Stimulated activated CD8-positive, alpha-beta memory T cell treated with anti-CD3 and anti-CD28 coated beads, Interleukin-2, amount 100 ng/mL, for 1 hour (primary cell): ENCODE results near the gene SDHA.
"Not testable (repeated sequence)": the region's sequence is repeated elsewhere in the genome, so short reads cannot be mapped to it uniquely, and the experiment has no call there.

ENCODE experiments used
- DNase-seq, 2 donors: peaks; one replicate each; pipeline ENCODE4 v3.0.0-alpha.2; 2020; ENCODE audit warnings: low read depth in 2 of 2

SDHA gene

DNA sequence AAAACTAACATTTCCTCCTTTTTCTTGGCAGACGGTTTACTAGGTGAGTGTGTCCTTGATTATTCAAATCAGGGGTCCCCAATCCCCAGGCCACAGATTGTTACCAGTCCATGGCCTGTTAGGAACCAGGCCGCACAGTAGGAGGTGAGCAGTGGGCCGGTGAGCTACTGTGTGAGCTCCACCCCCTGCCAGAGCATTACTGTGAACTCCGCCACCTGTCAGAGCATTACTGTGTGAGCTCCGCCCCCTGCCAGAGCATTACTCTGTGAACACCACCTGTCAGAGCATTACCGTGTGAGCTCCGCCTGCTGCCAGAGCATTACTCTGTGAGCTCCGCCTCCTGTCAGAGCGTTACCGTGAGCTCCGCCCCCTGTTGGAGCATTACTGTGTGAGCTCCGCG is 39.0 kb downstream of the SDHA start:
- DNase-seq, result no peak

DNA sequence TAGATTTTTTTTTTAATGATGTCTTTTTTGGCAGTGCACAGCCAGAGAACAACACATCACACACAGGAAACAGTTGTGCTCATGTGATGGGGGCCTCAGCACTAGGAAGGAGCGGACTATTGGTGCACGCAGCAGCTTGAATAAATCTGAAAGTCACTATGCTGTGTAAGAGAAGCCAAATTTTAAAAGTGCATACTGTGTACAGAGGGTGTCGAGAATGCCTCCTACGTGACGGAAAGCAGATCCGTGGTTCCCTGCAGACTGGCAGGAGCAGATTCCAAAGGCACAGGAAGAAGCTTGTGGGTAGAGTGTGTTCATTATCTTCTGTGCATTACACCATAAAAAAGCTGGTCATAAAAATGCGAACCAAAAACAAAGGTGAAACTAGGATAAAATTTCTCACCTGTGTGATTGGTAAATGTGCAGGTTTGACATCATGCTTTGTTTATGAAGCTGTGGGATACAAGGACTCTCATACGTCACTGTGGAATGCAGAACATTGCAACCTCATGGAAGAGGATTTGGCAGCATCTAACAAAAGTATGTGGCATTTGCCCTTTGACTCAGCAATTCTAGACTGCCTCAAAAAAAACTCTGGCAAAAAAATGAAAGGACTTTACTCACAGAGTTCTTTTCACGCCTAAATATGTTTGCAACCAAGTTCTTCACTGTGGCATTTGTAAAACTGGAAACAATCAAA is 45.3 kb downstream of the SDHA start:
- not testable (repeated sequence) for DNase-seq

- no peak for DNase-seq
These were observed 46.2 kb downstream of the SDHA start for GRCh38 chr5:264338-264737.

DNA sequence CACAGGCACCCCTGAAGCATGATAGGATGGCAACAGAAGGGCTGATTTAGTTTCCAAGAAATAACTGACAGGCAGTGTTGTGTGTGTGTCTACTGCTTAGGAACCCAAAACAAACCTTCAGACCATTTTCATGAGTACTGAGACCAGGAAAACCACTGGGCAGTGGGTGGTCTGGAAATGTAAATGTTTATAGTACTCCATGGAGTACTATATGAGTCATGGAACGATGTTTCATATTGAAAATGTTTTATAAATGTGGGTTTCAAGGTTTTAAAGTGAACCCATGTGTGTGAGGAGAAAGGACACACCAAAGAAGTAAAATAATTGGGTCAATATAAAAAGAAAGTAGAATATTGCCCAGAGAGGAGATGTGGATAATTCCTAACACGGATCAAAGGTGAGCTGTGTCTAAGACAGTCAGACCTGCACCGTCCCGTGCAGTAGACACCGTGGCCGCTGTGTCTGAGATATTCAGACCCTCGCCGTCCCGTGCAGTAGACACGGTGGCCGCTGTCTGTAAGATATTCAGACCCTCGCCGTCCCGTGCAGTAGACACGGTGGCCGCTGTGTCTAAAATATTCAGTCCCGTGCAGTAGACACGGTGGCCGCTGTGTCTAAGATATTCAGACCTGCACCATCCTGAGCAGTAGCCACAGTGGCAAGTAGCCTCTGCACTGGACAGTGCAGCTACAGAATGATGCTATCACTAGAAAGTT is 48.3 kb downstream of the SDHA start:
- not testable (repeated sequence) for DNase-seq

DNA sequence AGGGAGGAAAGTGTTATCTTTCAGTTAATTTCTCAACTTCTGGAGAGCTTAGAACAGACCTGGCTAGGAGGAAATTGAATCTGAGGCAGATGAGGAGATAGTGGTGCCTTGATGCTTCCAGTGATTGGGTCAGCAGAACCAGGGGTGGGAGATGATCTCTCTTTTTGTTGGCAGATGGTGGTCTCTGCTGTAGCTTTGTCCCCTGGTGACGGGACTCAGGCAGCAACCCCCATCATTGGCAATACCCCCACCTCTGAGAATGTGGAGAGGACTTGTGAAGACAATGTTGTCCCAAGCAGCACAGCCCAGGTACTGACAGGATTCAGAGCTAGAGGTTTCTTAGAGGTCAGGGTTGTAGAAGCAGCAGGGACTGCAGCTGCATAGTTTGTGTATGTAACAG is 49.6 kb downstream of the SDHA start:
- DNase-seq, result no peak

DNA sequence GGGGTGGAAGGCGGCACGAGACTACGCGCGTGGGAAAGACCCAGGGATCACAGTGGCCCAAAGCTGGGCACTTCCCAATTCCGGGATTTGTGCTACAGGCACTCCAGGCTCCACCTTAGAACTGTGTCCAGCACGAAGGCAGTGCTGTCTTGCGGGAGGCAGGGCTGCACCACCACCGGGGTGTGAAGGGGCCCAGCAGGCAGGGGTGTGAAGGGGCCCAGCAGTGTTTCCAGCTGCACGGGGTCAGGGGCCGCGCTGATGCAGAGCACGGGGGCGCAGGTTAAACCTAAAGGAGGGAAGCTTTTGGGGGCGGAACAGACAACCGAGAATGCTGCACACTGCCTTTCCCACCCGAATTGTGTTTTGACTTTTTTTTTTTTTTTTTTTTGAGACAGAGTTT is 52.2 kb downstream of the SDHA start:
- no peak for DNase-seq

- DNase-seq, result not testable (repeated sequence)
These were observed 53.7 kb downstream of the SDHA start for GRCh38 chr5:271828-272167.

DNA sequence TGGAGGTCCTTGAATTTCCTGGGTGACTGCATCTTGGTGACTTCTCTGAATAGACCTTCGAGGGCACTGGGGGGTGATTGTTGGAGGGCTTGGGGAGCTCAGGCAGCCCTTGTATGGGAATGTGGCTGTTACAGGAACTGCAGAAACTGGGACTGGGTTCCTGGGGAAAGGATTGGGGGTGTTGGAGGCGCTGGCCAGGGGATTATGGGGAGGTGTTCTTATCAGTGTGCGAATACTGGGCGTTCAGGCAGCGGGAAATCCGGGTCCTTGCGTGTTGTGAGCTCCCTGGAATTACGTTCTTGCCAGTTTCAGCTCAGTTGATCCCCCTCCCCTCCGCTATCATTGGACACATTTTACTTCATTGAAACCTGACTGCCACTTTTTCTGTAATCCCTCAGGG is 55.0 kb downstream of the SDHA start:
- not testable (repeated sequence) for DNase-seq

DNA sequence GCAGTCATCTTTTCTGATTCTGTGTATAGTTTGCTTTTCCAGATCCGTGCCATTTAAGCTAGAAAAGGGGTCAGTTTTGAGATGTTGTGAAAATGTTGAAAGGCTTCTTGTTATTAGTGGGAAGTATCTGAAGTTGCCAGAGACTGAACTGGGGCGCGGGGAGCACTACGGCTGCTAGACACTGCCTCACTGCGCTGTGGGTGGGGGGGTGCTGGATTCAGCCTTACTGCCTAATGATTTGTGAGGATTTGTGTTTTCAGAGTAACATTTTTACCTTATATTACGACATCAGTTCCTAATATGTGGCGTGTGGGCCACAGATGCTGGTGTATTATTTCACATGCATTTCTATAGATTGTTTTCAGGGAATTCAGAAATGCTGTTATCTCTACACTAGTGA is 55.4 kb downstream of the SDHA start:
- DNase-seq, result not testable (repeated sequence)

GRCh38 chr5:274346-274745 is 56.2 kb downstream of the SDHA start:
- DNase-seq, result not testable (repeated sequence)

- DNase-seq, result no peak
These were observed 60.5 kb downstream of the SDHA start for GRCh38 chr5:278646-279045.

GRCh38 chr5:279051-279665 is 61.0 kb downstream of the SDHA start:
- DNase-seq, result not testable (repeated sequence)

- DNase-seq, result no peak
These were observed 68.0 kb downstream of the SDHA start for GRCh38 chr5:285991-286557.

DNA sequence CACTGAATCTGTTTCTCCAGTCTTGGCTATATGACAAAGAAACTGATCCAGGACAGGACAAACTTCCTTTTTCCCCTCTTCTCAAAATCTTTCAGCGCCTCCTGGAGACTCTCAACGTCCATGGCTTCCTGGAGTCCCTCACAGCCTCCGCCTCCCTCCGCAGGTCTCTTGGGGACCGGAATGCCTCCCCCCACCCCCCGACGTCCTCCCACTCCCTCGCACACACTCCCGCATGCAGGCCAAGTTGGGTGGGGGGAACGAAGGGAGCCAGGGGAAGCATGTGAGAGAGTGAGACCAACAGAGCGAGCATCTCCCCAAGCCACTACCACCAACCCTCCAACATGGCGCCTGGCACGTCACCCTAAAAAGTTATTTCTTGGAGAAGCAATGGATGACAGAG is 72.1 kb downstream of the SDHA start:
- not testable (repeated sequence) for DNase-seq

DNA sequence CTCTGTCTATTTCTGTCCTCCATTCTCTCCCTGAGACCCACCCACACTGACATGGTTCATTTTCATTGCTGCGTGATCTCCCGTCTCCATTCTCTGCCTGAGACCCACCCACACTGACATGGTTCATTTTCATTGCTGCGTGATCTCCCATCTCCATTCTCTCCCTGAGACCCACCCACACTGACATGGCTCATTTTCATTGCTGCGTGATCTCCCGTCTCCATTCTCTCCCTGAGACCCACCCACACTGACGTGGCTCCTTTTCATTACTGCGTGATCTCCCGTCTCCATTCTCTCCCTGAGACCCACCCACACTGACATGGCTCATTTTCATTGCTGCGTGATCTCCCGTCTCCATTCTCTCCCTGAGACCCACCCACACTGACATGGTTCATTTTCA is 73.2 kb downstream of the SDHA start:
- not testable (repeated sequence) for DNase-seq

DNA sequence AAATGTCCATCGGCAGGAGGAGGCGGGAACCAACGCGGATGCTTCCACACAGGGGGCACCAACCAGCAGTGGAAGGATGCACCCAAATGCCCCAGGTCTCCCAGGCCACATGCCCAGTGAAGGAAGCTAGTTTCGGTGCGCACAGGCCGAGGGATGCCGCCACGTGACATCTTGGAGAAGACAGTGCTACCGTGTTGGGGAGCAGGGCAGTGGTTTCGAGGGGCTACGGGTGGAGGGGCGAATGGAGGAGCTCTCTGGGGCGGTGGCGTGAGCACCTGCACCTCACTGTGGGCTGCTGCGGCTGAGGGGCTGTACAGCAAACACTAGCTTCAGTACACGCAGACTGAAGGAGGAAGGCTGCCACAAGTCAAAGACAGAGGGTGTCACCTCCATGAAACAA is 76.7 kb downstream of the SDHA start:
- not testable (repeated sequence) for DNase-seq

GRCh38 chr5:296207-296606 is 78.1 kb downstream of the SDHA start:
- not testable (repeated sequence) for DNase-seq

DNA sequence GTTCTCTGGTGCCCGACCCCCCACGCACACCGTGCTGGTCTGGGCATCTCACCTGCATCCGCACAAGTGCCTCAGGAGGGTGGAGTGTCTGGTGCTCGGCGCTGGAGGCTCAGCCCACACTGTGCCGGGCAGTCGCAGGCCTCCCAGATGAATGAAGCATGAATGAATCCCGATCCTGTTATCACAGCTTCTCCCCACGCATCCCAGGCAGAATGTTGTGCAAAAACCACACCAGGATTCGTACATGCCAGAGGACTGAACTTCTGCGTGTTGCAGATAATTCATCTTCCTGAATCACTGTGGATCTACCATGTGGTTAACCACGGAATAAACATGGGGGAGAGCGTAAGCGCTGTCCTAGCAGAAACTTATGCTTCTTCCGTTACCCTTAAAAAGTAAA is 78.8 kb downstream of the SDHA start:
- DNase-seq, result not testable (repeated sequence)

DNA sequence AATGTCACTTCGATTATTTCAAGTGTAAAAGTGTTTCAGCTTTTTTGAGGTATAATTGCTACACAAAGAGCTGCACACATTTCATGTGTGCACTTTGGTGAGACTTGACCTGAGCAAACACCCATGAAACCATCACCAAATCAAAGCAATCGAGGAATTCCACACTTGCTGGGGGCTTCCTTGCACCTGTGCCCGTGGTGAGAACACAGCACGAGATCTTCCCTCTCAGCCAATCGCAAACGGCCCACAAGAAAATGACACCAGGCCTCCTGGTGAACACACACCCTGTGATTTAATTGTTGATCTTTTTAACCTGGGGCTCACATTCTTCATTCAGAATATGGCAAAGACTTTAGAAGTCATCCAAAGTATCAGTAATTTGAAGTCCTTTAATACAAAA is 79.3 kb downstream of the SDHA start:
- not testable (repeated sequence) for DNase-seq

GRCh38 chr5:297991-298736 is 80.0 kb downstream of the SDHA start:
- not testable (repeated sequence) for DNase-seq

- no peak for DNase-seq
These were observed 80.6 kb downstream of the SDHA start for GRCh38 chr5:298737-299125.

- not testable (repeated sequence) for DNase-seq
These were observed 81.8 kb downstream of the SDHA start for GRCh38 chr5:299921-300320.
